Large intestine (tissue), 3 donors: ENCODE data around the gene G3BP1. TPM values are rescaled to one million over a fixed set of nuclear protein-coding genes. Genes with fewer than 3 reads are reported as not detected.
"Not testable (repeated sequence)": the region's sequence is repeated elsewhere in the genome, so short reads cannot be mapped to it uniquely, and the experiment has no call there.

Source experiments
- DNase-seq, 2 donors: peaks; one replicate each; pipeline versions ENCODE4 v3.0.0 to v3.0.0-alpha.2; 2013
- H3K27ac ChIP-seq: one replicate; pipeline ENCODE4 v1.5.1; 2013; ENCODE audit warnings: low read length
- H3K27me3 ChIP-seq: 2 replicates; pipeline ENCODE4 v1.6.1; 2013; ENCODE audit warnings: low read length; ENCODE audit not compliant: control insufficient read depth, insufficient read depth
- H3K36me3 ChIP-seq: 2 replicates; pipeline ENCODE4 v1.6.1; 2013; ENCODE audit warnings: low read length; ENCODE audit not compliant: control insufficient read depth, insufficient read depth
- H3K4me1 ChIP-seq: one replicate; pipeline ENCODE4 v1.6.1; 2013; ENCODE audit warnings: low read length; ENCODE audit not compliant: control insufficient read depth, insufficient read depth
- H3K4me3 ChIP-seq: one replicate; pipeline ENCODE4 v1.5.1; 2013; ENCODE audit warnings: low read length
- H3K9me3 ChIP-seq: one replicate; pipeline ENCODE4 v1.6.1; 2013; ENCODE audit warnings: mild to moderate bottlenecking, low read depth, low read length, moderate library complexity; ENCODE audit not compliant: control insufficient read depth
- WGBS: methylation state at CpG from one replicate; pipeline ENCODE4 v1.1.5; 2013; ENCODE audit warnings: low lambda C conversion rate; ENCODE audit not compliant: insufficient coverage; 5-methylcytosine and 5-hydroxymethylcytosine counted together
- polyA plus RNA-seq: library from polyadenylated mRNA; unstranded; fragments of 120-200 nt; gene quantifications from one replicate; pipeline ENCODE4 v1.2.1, GENCODE V29; 2013

G3BP1 gene
- polyA plus RNA-seq, 1 donor, result 111 TPM

- Histone ChIP-seq H3K27ac (no peak overlapping the region), H3K36me3 (no peaks in the 10 kb centered on the region), H3K9me3 (no peaks in the 10 kb centered on the region), H3K4me3 (no peak overlapping the region), H3K4me1 (no peaks in the 10 kb centered on the region), H3K27me3 (no peaks in the 10 kb centered on the region)
- no CpG with 5 or more reads among the region's 1 CpG for WGBS
- DNase-seq, result no peak
Measured at GRCh38 chr5:151847871-151848270, 76.1 kb downstream of the G3BP1 start.

- Histone ChIP-seq H3K4me3 (no peak overlapping the region), H3K9me3 (no peaks in the 10 kb centered on the region), H3K27ac (no peak overlapping the region), H3K4me1 (no peaks in the 10 kb centered on the region), H3K36me3 (no peaks in the 10 kb centered on the region), H3K27me3 (no peaks in the 10 kb centered on the region)
- WGBS, result no CpG with 5 or more reads among the region's 4 CpGs
- DNase-seq, result no peak
Measured at GRCh38 chr5:151855701-151856100, 83.9 kb downstream of the G3BP1 start.

DNA sequence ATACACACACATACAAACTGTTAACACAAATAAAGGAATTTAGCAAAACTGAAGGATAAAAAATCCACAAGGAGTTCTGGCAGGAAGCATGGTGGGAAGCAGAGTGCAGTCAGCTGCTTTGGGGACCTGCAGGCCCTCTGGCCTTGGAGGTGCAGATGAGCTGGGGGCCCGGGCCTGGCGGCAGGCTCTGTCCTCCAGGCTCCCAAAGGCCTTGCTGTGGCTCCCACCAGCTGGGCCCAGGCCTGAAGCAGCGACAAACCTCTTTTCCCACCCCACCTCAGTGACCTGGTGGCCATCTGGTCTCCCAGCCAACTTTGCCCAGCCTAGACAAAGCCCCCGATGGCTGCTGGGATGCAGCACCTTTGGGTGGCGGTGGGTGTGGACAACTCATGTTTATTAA is 85.1 kb downstream of the G3BP1 start:
- no peak for DNase-seq
- no CpG with 5 or more reads among the region's 5 CpGs for WGBS
- no peaks in the 10 kb centered on the region for H3K9me3 ChIP-seq

DNA sequence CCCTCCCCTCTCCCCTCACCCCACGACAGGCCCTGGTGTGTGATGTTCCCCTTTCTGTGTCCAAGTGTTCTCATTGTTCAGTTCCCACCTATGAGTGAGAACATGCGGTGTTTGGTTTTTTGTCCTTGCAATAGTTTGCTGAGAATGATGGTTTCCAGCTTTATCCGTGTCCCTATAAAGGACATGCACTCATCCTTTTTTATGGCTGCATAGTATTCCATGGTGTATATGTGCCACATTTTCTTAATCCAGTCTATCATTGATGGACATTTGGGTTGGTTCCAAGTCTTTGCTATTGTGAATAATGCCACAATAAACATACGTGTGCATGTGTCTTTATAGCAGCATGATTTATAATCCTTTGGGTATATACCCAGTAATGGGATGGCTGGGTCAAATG is 89.1 kb downstream of the G3BP1 start:
- H3K27ac ChIP-seq, DNase-seq, H3K4me1 ChIP-seq, H3K36me3 ChIP-seq, H3K4me3 ChIP-seq, H3K27me3 ChIP-seq, H3K9me3 ChIP-seq: not testable (repeated sequence)
- WGBS, result no CpG with 5 or more reads among the region's 4 CpGs

More for the DNA sequence above, 85.1 kb downstream of the G3BP1 start:
- Histone ChIP-seq H3K4me1 (no peaks in the 10 kb centered on the region), H3K4me3 (no peak overlapping the region), H3K27me3 (no peaks in the 10 kb centered on the region), H3K36me3 (no peaks in the 10 kb centered on the region), H3K27ac (no peak overlapping the region)

Other genes starting within 250 kb of the G3BP1 start
- gene FAT2, start 180.6 kb upstream of the G3BP1 start, polyA plus RNA-seq, result 0.75 TPM
- 935 TPM for gene SPARC, start 85.0 kb upstream of the G3BP1 start, polyA plus RNA-seq
- gene ATOX1, start 13.3 kb upstream of the G3BP1 start, polyA plus RNA-seq, result 172 TPM
- 0.03 TPM for gene GLRA1, start 152.9 kb downstream of the G3BP1 start, polyA plus RNA-seq